Endothelial cell of umbilical vein (primary cell): Measurements from ENCODE around the gene COL19A1. TPM values are rescaled to one million over a fixed set of nuclear protein-coding genes. Genes with fewer than 3 reads are reported as not detected.

ENCODE experiments used
- BruUV-seq: library from RNA; stranded (reverse); fragments of 400-500 nt; replicated peaks from 2 replicates; lab custom pipeline; 2021; lab: Mats Ljungman, UMichigan
- CTCF ChIA-PET: fragments of 300-600, 350-600 bp; sonication (Branson Sonifier 250); formaldehyde crosslinking; loops from one replicate; lab custom pipeline; 2021; ENCODE audit warnings: antibody characterized with exemption, inconsistent platforms; lab: Charles Lee
- POLR2A ChIA-PET: fragments of 300-600, 350-600 bp; sonication (Branson Sonifier 250); formaldehyde crosslinking; loops from one replicate; lab custom pipeline; 2021; ENCODE audit warnings: antibody characterized with exemption, inconsistent platforms; lab: Charles Lee
- DNase-seq: peaks from one replicate; pipeline ENCODE4 v3.0.0-alpha.2; 2011; ENCODE audit warnings: low read depth, low spot score
- FAIRE-seq: peaks from 2 replicates; lab custom pipeline; 2011; peaks lifted over from hg19 to GRCh38; lab: Jason Lieb, UNC
- H2AFZ ChIP-seq: 2 replicates; pipeline ENCODE4 v1.6.0; 2012; ENCODE audit warnings: low read depth, low read length, control low read depth, inconsistent platforms
- H3K27ac ChIP-seq: 2 replicates; pipeline ENCODE4 v1.5.1; 2011; ENCODE audit warnings: low read depth, mild to moderate bottlenecking, control low read depth, low read length, moderate library complexity; ENCODE audit not compliant: insufficient read depth
- H3K27me3 ChIP-seq, 2 experiments: 2 replicates each; pipeline versions ENCODE4 v1.6.0 to v1.6.1; 2011; ENCODE audit warnings: low read length in 2 of 2, mixed read lengths in 1 of 2; ENCODE audit not compliant: control insufficient read depth in 2 of 2, insufficient read depth in 2 of 2
- H3K36me3 ChIP-seq, 2 experiments: 2 replicates in 1 of 2; 3 replicates in 1 of 2; pipeline ENCODE4 v1.5.1; 2011; ENCODE audit warnings: low read length in 2 of 2, mild to moderate bottlenecking in 1 of 2, moderate library complexity in 1 of 2; ENCODE audit not compliant: control insufficient read depth in 2 of 2, insufficient read depth in 2 of 2; ENCODE audit errors: extremely low read depth in 1 of 2
- H3K4me1 ChIP-seq: 3 replicates; pipeline ENCODE4 v1.5.1; 2011; ENCODE audit warnings: mild to moderate bottlenecking, low read length; ENCODE audit not compliant: control insufficient read depth, insufficient read depth; ENCODE audit errors: extremely low read depth
- H3K4me2 ChIP-seq: 2 replicates; pipeline ENCODE4 v1.6.1; 2011; ENCODE audit warnings: low read length, control low read depth, mixed read lengths; ENCODE audit not compliant: insufficient read depth
- H3K4me3 ChIP-seq, 3 experiments: fragments of 200-600 bp in 1 of 3; sonication (generic), shearing (Covaris generic) in 1 of 3; replicated peaks in 1 of 3; 2 replicates each; pipeline ENCODE4 v1.5.1; 2011 to 2016; ENCODE audit warnings: control low read depth in 3 of 3, low read length in 3 of 3, mild to moderate bottlenecking in 2 of 3, inconsistent platforms in 1 of 3, low read depth in 1 of 3, moderate library complexity in 1 of 3; ENCODE audit not compliant: insufficient read depth in 1 of 3
- H3K79me2 ChIP-seq: 2 replicates; pipeline ENCODE4 v1.6.0; 2012; ENCODE audit warnings: low read length, inconsistent platforms; ENCODE audit not compliant: control insufficient read depth, insufficient read depth
- H3K9ac ChIP-seq: replicated peaks from 2 replicates; pipeline ENCODE3; 2011; ENCODE audit warnings: low read length, control low read depth; ENCODE audit not compliant: insufficient read depth; ENCODE audit errors: extremely low read depth
- H3K9me1 ChIP-seq: replicated peaks from 3 replicates; pipeline ENCODE4 v1.6.0; 2011; ENCODE audit warnings: mild to moderate bottlenecking, low read length; ENCODE audit not compliant: control insufficient read depth, insufficient read depth; ENCODE audit errors: extremely low read depth
- H3K9me3 ChIP-seq: replicated peaks from 2 replicates; pipeline ENCODE4 v1.5.1; 2012; ENCODE audit warnings: low read length, inconsistent platforms; ENCODE audit not compliant: control insufficient read depth, insufficient read depth
- H4K20me1 ChIP-seq: replicated peaks from 2 replicates; pipeline ENCODE3; 2011; ENCODE audit warnings: mild to moderate bottlenecking, low read length; ENCODE audit not compliant: control insufficient read depth, insufficient read depth; ENCODE audit errors: extremely low read depth
- CTCF ChIP-seq, 2 donors: IDR thresholded peaks; 1 replicate in 1 of 2; 2 replicates in 1 of 2; pipeline ENCODE4 v1.5.1; 2011; ENCODE audit warnings: low read length in 2 of 2, mild to moderate bottlenecking in 2 of 2, moderate library complexity in 2 of 2, control low read depth in 1 of 2, inconsistent platforms in 1 of 2, low read depth in 1 of 2; ENCODE audit not compliant: insufficient read depth in 1 of 2; ENCODE audit errors: extremely low read depth in 1 of 2
- EZH2 ChIP-seq: IDR thresholded peaks from 2 replicates; pipeline ENCODE4 v1.6.1; 2012; ENCODE audit warnings: borderline replicate concordance, low read depth, mild to moderate bottlenecking, moderate library complexity, low read length, inconsistent platforms; ENCODE audit not compliant: severe bottlenecking
- FOS ChIP-seq: IDR thresholded peaks from 2 replicates; pipeline ENCODE4 v1.6.1; 2011; ENCODE audit warnings: mild to moderate bottlenecking, low read length, moderate library complexity, borderline replicate concordance; ENCODE audit not compliant: insufficient read depth
- GATA2 ChIP-seq: IDR thresholded peaks from 2 replicates; pipeline ENCODE4 v1.7.0; 2011; ENCODE audit warnings: low read depth, mild to moderate bottlenecking, moderate library complexity, mixed read lengths, low read length; ENCODE audit not compliant: insufficient read length, insufficient read depth
- JUN ChIP-seq: IDR thresholded peaks from 2 replicates; pipeline ENCODE4 v1.6.1; 2011; ENCODE audit warnings: borderline replicate concordance, low read depth; ENCODE audit not compliant: insufficient read length, insufficient read depth
- MAX ChIP-seq: IDR thresholded peaks from 2 replicates; pipeline ENCODE4 v1.6.1; 2011; ENCODE audit not compliant: insufficient read depth, insufficient read length
- MYC ChIP-seq: IDR thresholded peaks from one replicate; pipeline ENCODE4 v1.6.1; 2011; ENCODE audit warnings: mild to moderate bottlenecking, low read depth, low read length
- POLR2A ChIP-seq: IDR thresholded peaks from 2 replicates; pipeline ENCODE4 v1.6.1; 2012; ENCODE audit warnings: low read depth, mild to moderate bottlenecking, control low read depth, low read length
- POLR2AphosphoS5 ChIP-seq: IDR thresholded peaks from 2 replicates; pipeline ENCODE4 v1.6.1; 2012; ENCODE audit warnings: low read depth, mild to moderate bottlenecking, control low read depth, low read length, moderate library complexity; ENCODE audit not compliant: insufficient read depth
- dilution Hi-C: fragments of 300-500 bp; cut with MboI; formaldehyde crosslinking; loops from one replicate; pipeline ENCODE4 v1.15.0; 2019; ENCODE audit warnings: low sequenced_read_pairs; ENCODE audit not compliant: extremely low pct_ligation_motif_present
- intact Hi-C: fragments of 100-400 bp; cut with micrococcal nuclease; formaldehyde crosslinking; loops from one replicate; pipeline ENCODE4 v1.10.0; 2022
- polyA plus RNA-seq, 4 experiments: library from polyadenylated mRNA; depleted of rRNA in 3 of 4; stranded (reverse) in 3 of 4; unstranded in 1 of 4; fragments of >200 nt; gene quantifications; 2 replicates each; pipeline versions ENCODE4 v1.2.1 to v1.2.3, GENCODE V29; 2011 to 2012; ENCODE audit warnings: missing spikeins in 1 of 4
- total RNA-seq: library from RNA; stranded (reverse); gene quantifications from 2 replicates; pipeline ENCODE4 v1.2.3, GENCODE V29; 2021

The COL19A1 gene
- total and polyA plus RNA-seq, 2 donors (not counting 3 experiments of a cell fraction or from before 2014, with no cell fraction given): not detected

- no peak for FAIRE-seq
- TF ChIP-seq POLR2AphosphoS5 (no peak), EZH2 (no peak), MAX (no peak), JUN (no peak), FOS (no peak), GATA2 (no peak), MYC (no peak), CTCF (IDR thresholded peaks at IDR 0.05; ENCODE audit: extremely low read depth in 1 of 2, insufficient read depth in 1 of 2, low read depth in 1 of 2, low read length in 2 of 2) (no peak), POLR2A (no peak)
- POLR2A ChIA-PET: no interaction called here
These were observed 47.2 kb upstream of the COL19A1 start for GRCh38 chr6:69819138-69819537.

More at GRCh38 chr6:69819138-69819537, 47.2 kb upstream of the COL19A1 start:
- Histone ChIP-seq H3K9me3 (no peaks in the 10 kb centered on the region), H2AFZ (no peak overlapping the region), H3K4me2 (no peak overlapping the region), H3K27ac (no peak overlapping the region), H3K79me2 (no peaks in the 10 kb centered on the region), H3K4me3 (no peak overlapping the region), H3K36me3 (no peaks in the 10 kb centered on the region), H3K9ac (no peak overlapping the region), H3K4me1 (no peaks in the 10 kb centered on the region), H3K9me1 (no peaks in the 10 kb centered on the region), H3K27me3 (no peaks in the 10 kb centered on the region), H4K20me1 (no peaks in the 10 kb centered on the region)
- CTCF ChIA-PET: no interaction called here
- DNase-seq: no peak
- intact Hi-C loops (no loop called here), dilution Hi-C loops (no loop called here)
- no TSS peak for BruUV-seq
